DOHH2 (cell line): ENCODE data around the gene CYP27B1.

Experiments
- EZH2phosphoT487 ChIP-seq: fragments of 200-600 bp; sonication (generic); IDR thresholded peaks from 2 replicates; pipeline ENCODE4 v1.6.1; 2017; ENCODE audit warnings: borderline replicate concordance, mild to moderate bottlenecking, antibody characterized with exemption, low read length, moderate library complexity, mixed read lengths
- TF ChIP-seq, protein P1 (sequence below): fragments of 200-600 bp; sonication (generic); IDR thresholded peaks from one replicate; pipeline ENCODE4 v1.5.1; 2014; ENCODE audit warnings: antibody characterized with exemption, mild to moderate bottlenecking, low read depth, low read length; ENCODE audit not compliant: poor library complexity, severe bottlenecking

DNA sequence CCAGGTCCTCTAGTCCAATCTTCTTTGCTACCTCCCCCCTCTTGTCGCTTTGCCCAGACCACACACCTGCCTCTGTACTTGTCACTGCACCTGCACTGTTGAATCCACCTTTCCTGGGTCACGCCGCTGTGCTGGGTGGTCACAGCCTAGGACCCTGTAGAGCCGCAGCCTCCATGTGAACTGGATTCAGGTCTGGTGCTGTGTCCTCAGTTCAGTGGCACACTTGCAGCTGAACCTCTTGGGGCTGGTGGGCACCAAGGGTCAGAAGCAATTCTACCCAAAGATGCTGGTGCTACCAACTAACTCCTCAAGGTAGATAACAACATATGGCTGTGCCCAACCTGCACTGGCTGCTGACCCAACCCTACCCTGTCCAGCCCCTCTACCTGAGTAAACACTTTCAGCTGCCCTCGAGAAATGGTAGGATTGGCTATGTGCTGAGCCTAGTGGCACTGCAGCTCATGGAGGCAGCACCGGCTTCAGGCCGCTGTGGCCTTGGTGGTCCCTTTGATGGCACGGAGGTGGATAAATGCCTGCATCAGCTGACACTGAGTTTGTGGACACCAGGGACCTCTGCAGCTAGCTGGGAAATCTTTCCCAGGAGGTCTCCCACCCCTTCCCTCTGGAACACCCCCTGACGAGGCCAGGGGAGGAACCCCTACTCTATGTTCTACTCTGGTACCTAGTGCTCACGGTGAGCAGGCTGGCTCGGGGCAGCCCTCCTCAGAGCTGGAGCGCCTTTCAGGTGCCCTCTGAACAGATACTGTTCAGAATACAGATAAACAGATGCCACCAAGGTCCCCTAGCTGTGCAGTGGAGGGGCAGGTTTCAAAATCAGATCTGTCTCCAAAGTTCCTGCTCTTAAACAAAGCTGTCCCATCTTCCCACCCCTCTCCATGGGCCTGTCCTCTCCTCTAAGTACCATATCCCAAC, 42.6 kb downstream of the CYP27B1 start:
- TF ChIP-seq, protein P1, sequence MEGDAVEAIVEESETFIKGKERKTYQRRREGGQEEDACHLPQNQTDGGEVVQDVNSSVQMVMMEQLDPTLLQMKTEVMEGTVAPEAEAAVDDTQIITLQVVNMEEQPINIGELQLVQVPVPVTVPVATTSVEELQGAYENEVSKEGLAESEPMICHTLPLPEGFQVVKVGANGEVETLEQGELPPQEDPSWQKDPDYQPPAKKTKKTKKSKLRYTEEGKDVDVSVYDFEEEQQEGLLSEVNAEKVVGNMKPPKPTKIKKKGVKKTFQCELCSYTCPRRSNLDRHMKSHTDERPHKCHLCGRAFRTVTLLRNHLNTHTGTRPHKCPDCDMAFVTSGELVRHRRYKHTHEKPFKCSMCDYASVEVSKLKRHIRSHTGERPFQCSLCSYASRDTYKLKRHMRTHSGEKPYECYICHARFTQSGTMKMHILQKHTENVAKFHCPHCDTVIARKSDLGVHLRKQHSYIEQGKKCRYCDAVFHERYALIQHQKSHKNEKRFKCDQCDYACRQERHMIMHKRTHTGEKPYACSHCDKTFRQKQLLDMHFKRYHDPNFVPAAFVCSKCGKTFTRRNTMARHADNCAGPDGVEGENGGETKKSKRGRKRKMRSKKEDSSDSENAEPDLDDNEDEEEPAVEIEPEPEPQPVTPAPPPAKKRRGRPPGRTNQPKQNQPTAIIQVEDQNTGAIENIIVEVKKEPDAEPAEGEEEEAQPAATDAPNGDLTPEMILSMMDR = no peak
- TF ChIP-seq EZH2phosphoT487 = no peak
